GM10266 (cell line): Measurements from ENCODE around the gene SHROOM3.

Source experiments
- DNase-seq: peaks from one replicate; pipeline ENCODE4 v3.0.0; 2012; ENCODE audit errors: extremely low spot score
- CTCF ChIP-seq: IDR thresholded peaks from 2 replicates; pipeline ENCODE4 v1.5.1; 2012; ENCODE audit warnings: mild to moderate bottlenecking, low read depth; ENCODE audit not compliant: control insufficient read depth, insufficient read depth; ENCODE audit errors: missing control alignments

SHROOM3 gene

GRCh38 chr4:76434901-76435527 lies at the start of gene SHROOM3:
Gene SHROOM3 (plus strand): TSS chr4:76435229. CDS start chr4:76436053, 824 bp downstream.
- no peak for TF ChIP-seq CTCF
- DNase-seq, result no peak

- DNase-seq, result no peak
- no peak for TF ChIP-seq CTCF
Observed at GRCh38 chr4:76385974-76386373, 49.1 kb upstream of the SHROOM3 start.

GRCh38 chr4:76386566-76387305 lies 48.3 kb upstream of the SHROOM3 start:
- no peak for DNase-seq
- TF ChIP-seq CTCF, result no peak

GRCh38 chr4:76388160-76388908 lies 46.7 kb upstream of the SHROOM3 start:
- TF ChIP-seq CTCF, result no peak
- no peak for DNase-seq

GRCh38 chr4:76401654-76402053 lies 33.4 kb upstream of the SHROOM3 start:
- DNase-seq, result no peak
- TF ChIP-seq CTCF, result no peak

- no peak for DNase-seq
- no peak for TF ChIP-seq CTCF
Observed at GRCh38 chr4:76406081-76406480, 28.9 kb upstream of the SHROOM3 start.
